ENCODE measurements around the gene NPIPB13.
"Not testable (repeated sequence)": the region's sequence is repeated elsewhere in the genome, so short reads cannot be mapped to it uniquely, and the experiment has no call there.

The NPIPB13 gene

DNA sequence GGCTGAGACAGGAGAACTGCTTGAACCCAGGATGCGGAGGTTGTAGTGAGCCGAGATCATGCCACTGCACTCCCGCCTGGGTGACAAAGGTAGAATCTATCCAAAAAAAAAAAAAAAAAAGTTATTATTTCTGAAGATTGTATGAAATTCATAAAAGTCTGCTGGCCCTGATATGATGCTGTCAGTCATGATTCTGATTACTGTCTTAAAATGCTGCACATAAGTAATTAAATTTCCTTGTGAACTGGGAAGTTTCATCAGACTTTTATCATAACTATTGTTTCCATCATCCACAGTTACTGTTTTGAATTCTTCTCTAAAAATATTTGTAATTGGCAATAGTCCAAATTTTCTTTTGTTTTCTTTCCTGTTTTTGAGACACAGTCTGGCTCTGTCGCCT is at the start of gene NPIPB13:
Gene NPIPB13 (minus strand): TSS at position 101 of the 400 bp plus-strand sequence. CDS start 2,906 bp downstream, outside the sequence.
- not testable (repeated sequence) for DNase-seq

DNA sequence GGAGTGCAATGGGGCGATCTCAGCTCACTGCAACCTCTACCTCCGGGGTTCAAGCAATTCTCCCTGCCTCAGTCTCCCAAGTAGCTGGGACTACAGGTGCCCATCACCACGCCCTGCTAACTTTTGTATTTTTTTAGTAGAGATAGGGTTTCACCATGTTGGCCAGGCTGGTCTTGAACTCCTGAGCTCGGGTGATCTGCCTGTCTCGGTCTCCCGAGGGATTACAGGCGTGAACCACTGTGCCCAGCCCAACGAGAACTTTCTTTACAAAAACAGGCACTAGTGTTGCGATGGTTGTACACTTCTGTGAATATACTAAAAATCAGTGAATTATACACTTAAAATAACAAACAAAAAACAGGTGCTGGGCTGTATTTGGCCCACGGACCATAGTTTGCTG is 34.1 kb upstream of the NPIPB13 start:
- DNase-seq, result not testable (repeated sequence)

DNA sequence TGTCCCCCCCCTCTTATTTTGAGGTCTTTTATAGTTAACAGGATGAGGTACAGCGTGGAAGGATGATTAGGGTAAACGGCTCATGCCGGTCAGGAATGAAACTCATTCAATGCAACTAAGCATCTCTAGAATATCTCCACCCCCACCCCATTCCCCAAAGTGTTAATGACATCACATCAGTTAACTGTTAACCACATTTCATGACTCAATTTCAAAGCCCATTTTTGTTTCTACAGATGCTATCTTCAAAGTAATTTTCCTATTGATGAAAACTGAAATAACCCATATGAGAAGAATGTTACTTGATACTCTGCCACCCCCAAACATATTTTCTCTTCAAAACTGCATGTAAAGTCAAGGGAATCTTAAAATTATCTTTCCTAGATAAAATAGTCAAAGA is 30.2 kb upstream of the NPIPB13 start:
- DNase-seq, result not testable (repeated sequence)

DNA sequence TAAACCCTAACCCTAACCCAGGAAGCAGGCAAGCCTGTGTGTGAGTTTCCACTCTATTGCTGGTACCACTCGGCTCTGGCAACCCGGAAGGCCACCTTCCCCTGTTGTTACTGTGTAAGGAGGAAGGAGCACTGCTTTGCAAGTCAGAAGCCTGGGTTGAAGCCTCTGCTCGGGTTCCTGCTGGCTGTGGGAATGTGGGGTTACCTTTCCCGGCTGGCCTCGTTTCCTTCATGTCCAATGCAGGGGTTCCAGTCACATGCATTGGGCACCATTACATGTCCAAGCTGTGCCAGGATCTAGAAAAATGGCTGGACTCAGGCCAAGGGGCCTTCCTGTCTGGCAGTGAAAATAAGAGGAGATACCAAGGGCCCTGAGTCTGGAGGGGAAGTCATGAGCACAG is 31.2 kb downstream of the NPIPB13 start:
- not testable (repeated sequence) for DNase-seq

DNA sequence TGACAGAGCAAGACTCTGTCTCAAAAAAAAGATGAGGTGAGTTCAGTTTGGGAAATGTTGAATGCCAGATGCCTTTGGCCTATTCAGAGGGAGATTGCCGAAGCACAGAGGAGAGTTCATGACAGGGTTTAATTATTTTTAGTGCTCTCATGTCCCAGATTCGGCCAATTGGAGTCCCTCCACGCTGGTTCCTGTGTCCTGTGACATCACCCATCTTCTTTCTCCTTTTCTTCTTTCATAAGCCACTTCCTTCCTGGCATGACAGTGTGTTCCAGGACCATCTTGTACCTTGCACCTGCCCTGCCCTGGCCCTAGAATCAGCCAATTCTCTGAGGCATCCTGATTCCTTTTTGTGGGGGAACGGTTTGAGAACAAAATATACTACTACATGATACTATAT is 36.9 kb downstream of the NPIPB13 start:
- DNase-seq, result not testable (repeated sequence)

DNA sequence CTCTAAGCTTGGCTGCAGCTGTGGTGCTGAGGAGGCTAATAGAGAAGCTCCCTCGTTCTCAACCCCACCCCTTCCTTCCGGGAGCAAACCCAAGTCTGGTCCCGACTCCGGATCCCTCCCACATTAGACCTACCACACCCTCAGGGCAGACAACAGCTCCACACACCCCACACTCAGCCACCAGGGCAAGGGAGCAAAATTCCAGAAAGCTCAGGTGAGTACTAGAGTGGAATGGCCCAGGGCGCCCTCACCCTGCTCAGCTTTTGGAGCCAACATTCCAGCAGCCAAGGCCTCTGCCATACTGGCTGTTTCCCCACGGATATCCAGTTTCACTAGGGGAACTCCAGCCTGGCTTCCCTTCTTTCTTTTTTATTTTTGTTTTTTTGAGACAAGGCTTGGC is 39.2 kb downstream of the NPIPB13 start:
- DNase-seq, result not testable (repeated sequence)

DNA sequence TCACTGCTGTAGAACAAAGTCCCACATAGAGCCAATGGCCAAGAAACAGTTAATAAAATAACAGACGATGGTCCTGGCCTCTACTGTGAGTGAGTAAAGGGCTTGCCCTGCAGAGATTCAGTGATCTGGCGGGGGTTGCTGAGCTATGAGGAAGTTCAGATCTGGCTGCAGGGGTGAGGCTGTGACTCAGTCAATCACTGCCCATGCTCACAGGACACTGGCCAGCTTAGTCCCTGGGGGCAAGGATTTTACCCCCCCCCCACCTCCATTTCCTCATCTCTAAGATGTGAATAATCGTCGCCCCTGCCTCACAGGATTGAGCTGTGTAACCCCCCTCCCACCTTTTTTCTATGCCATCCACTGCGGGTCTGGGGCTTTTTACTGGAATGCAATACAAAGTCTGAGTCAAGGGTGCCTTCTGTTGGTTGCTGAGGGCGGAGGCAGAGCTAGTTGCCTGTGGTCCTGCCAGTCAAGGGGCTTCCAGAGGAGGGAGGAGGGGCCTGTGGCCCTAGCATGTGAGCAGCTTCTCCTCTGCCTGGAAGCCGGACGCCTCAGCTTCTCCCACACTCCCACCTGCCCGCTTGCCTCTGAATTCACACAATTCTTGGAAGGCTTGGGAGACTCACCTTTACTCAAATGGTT is 41.1 kb downstream of the NPIPB13 start:
- DNase-seq, result not testable (repeated sequence)

DNA sequence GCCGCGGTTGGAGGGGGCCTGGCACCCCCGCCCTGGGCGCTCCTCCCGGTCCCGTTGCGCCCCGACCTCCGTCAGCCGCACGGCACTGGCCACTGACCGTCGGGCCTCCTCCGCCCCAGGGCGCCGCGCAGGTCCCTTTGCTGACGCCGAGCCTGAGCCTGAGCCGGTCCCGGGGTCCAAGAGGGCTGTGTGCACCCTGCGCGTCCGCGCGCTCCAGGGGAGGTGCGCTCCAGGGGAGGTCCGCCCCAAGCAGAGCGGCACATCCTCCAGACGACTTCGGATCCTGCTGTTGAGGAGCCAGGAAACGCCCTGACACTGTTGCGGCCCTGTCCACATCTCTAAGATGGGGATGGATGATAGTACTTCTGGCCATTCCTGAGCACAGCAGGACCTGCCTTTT is 42.0 kb downstream of the NPIPB13 start:
- DNase-seq, result not testable (repeated sequence)

DNA sequence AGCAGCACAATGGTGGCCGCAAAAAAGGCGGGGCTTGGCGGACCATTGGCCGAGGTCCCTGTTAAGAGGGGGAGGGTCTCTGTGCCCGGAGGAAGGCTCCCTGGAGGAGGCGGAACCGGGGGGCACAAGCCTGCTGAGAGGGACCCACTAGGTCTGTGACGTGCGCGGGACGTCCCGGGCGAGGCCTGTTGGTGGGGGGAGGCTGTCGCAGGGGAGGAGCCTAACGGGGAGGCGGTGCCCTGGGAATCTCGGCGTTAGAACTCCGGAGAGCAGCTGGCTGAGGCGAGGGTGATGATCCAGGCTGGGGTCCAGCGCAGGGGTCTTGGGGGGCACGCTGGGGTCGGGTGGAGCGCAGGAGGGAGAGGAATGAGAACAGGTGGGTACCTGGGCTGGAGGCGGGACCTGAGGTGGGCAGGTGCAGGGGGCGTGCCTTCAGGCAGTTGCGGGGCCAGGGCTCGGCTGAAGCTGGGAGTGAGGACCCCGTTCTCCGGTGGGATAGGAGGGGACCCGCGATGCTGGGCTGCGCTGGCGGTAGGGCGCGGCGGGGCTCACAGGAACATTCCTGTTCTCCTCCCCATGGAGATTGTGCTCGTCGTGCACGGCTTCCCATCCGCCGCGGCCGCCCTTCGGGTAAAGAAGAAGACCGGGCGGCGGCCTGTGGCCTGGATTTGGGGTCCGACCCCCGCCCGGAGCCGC is 42.6 kb downstream of the NPIPB13 start:
- not testable (repeated sequence) for DNase-seq

DNA sequence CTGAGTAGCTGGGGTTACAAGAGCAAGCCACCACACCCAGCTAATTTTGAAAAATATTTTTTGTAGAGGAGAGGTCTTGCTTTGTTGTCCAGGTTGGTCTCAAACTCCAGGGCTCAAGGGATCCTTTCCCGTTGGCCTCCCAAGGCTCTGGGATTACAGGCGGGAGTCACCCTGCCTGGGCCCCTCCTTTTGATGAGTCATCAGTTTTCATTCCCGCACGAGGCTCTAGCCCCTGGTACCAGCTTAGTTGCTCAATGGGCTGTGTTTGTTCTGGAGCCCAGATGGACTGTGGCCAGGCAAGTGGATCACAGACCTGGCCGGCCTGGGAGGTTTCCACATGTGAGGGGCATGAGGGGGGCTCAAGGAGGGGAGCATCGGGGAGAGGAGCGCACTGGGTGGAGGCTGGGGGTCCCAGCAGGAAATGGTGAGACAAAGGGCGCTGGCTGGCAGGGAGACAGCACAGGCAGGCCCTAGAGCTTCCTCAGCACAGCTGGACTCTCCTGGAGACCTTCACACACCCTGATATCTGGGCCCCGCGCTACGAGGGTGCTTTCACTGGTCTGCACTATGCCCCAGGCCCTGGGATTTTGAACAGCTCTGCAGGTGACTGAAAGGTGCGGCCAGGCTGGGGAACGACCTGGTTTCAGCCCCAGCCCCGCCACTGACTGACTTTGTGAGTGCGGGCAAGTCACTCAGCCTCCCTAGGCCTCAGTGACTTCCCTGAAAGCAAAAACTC is 48.5 kb downstream of the NPIPB13 start:
- DNase-seq, result not testable (repeated sequence)

DNA sequence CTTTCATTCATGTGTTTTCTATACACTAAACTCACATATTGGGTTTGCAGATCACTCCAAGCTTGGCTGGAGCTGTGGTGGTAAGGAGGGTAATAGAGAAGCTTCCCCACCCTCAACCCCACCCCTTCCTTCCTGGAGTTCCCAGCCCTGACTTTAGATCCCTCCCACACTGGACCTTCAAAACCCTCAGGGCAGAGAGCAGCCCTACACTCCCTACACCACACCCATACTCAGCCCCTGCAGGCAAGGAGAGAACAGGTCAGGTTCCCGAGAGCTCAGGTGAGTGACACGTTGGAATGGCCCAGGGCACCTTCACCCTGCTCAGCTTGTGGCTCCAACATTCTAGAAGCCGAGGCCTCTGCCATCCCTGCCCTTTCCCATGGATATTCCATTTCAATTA is 49.2 kb downstream of the NPIPB13 start, which contains the start of gene SULT1A3:
Gene SULT1A3 (plus strand): TSS at position 207 of the 400 bp plus-strand sequence. CDS start 1,474 bp downstream, outside the sequence.
- not testable (repeated sequence) for DNase-seq
